Ishikawa (cell line): ENCODE measurements around the gene ISM2.

ENCODE experiments used
- CEBPB ChIP-seq: IDR thresholded peaks from 2 replicates; pipeline ENCODE4 v1.6.1; 2012
- CREB1 ChIP-seq: IDR thresholded peaks from 2 replicates; pipeline ENCODE4 v1.6.1; 2012; ENCODE audit warnings: low read depth
- EGR1 ChIP-seq: IDR thresholded peaks from 2 replicates; pipeline ENCODE4 v1.6.1; 2012
- EP300 ChIP-seq: IDR thresholded peaks from 2 replicates; pipeline ENCODE4 v1.6.1; 2012; ENCODE audit warnings: borderline replicate concordance
- FOXM1 ChIP-seq: IDR thresholded peaks from 2 replicates; pipeline ENCODE4 v1.6.1; 2012; ENCODE audit warnings: low read depth, borderline replicate concordance
- NFIC ChIP-seq: IDR thresholded peaks from 2 replicates; pipeline ENCODE4 v1.6.1; 2012
- RAD21 ChIP-seq: IDR thresholded peaks from 2 replicates; pipeline ENCODE4 v1.6.1; 2012; ENCODE audit warnings: low read depth
- TAF1 ChIP-seq: IDR thresholded peaks from 2 replicates; pipeline ENCODE4 v1.6.1; 2012; ENCODE audit warnings: low read depth, mild to moderate bottlenecking
- TCF12 ChIP-seq: IDR thresholded peaks from 2 replicates; pipeline ENCODE4 v1.6.1; 2012; ENCODE audit warnings: low read depth
- TEAD4 ChIP-seq: IDR thresholded peaks from 2 replicates; pipeline ENCODE4 v1.6.1; 2012
- YY1 ChIP-seq: IDR thresholded peaks from 2 replicates; pipeline ENCODE4 v1.6.1; 2012; ENCODE audit warnings: low read depth
- ZBTB7A ChIP-seq: IDR thresholded peaks from 2 replicates; pipeline ENCODE4 v1.6.1; 2012; ENCODE audit warnings: low read depth
- TF ChIP-seq, protein P1 (sequence below): IDR thresholded peaks from 2 replicates; pipeline ENCODE4 v1.6.1; 2012
- TF ChIP-seq, protein P2 (sequence below): IDR thresholded peaks from 2 replicates; pipeline ENCODE4 v1.6.1; 2012; ENCODE audit warnings: low read depth, mild to moderate bottlenecking
- TF ChIP-seq, protein P3 (sequence below): IDR thresholded peaks from 2 replicates; pipeline ENCODE4 v1.6.1; 2012

Gene ISM2

DNA sequence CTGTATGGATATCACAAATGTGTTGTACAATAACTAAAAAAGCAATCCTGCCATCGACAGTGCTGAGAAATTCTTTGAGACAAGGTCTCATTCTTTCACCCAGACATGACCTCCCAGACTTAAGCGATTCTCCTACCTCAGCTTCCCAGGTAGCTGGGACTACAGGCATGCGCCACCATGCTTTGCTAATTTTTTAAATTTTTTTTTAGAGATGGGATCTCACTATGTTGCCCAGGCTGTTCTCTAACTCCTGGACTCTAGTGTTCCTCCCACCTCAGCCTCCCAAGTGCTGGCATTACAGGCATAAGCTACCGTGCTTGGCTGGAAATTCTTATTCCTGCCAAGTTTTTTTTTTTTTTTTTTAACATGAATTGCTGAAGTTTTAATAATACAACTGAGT lies 58.8 kb downstream of the ISM2 start:
- TF ChIP-seq, protein P1, sequence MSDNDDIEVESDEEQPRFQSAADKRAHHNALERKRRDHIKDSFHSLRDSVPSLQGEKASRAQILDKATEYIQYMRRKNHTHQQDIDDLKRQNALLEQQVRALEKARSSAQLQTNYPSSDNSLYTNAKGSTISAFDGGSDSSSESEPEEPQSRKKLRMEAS: no peak
- TF ChIP-seq, protein P2, sequence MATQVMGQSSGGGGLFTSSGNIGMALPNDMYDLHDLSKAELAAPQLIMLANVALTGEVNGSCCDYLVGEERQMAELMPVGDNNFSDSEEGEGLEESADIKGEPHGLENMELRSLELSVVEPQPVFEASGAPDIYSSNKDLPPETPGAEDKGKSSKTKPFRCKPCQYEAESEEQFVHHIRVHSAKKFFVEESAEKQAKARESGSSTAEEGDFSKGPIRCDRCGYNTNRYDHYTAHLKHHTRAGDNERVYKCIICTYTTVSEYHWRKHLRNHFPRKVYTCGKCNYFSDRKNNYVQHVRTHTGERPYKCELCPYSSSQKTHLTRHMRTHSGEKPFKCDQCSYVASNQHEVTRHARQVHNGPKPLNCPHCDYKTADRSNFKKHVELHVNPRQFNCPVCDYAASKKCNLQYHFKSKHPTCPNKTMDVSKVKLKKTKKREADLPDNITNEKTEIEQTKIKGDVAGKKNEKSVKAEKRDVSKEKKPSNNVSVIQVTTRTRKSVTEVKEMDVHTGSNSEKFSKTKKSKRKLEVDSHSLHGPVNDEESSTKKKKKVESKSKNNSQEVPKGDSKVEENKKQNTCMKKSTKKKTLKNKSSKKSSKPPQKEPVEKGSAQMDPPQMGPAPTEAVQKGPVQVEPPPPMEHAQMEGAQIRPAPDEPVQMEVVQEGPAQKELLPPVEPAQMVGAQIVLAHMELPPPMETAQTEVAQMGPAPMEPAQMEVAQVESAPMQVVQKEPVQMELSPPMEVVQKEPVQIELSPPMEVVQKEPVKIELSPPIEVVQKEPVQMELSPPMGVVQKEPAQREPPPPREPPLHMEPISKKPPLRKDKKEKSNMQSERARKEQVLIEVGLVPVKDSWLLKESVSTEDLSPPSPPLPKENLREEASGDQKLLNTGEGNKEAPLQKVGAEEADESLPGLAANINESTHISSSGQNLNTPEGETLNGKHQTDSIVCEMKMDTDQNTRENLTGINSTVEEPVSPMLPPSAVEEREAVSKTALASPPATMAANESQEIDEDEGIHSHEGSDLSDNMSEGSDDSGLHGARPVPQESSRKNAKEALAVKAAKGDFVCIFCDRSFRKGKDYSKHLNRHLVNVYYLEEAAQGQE: no peak
- TF ChIP-seq FOXM1: no peak
- TF ChIP-seq TCF12: no peak
- TF ChIP-seq YY1: no peak
- TF ChIP-seq EP300: no peak
- TF ChIP-seq CEBPB: no peak
- TF ChIP-seq TEAD4: no peak

DNA sequence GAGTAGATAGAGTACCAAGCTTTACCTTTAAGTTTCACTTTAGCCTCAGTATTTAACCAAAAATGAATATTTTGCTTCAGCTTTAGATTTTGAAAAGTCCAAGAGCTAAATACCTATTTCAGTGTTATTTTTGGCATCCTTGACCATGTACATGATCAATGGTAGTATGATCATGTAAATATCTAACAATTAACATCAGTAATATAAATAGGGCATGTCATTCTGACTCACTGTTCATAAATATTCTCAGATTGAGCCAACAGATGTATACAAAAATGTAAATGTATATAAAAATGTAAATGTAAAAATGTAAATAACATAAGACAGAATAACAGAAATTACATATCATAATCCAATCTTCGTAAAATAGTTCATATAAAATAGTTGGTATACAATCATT lies 60.0 kb downstream of the ISM2 start:
- TF ChIP-seq TAF1: no peak
- TF ChIP-seq NFIC: no peak
- TF ChIP-seq ZBTB7A: no peak
- TF ChIP-seq, protein P2: no peak
- TF ChIP-seq CREB1: no peak
- TF ChIP-seq, protein P1: no peak
- TF ChIP-seq, protein P3, sequence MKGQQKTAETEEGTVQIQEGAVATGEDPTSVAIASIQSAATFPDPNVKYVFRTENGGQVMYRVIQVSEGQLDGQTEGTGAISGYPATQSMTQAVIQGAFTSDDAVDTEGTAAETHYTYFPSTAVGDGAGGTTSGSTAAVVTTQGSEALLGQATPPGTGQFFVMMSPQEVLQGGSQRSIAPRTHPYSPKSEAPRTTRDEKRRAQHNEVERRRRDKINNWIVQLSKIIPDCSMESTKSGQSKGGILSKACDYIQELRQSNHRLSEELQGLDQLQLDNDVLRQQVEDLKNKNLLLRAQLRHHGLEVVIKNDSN: no peak
- no peak for TF ChIP-seq EGR1
- TF ChIP-seq YY1: no peak

DNA sequence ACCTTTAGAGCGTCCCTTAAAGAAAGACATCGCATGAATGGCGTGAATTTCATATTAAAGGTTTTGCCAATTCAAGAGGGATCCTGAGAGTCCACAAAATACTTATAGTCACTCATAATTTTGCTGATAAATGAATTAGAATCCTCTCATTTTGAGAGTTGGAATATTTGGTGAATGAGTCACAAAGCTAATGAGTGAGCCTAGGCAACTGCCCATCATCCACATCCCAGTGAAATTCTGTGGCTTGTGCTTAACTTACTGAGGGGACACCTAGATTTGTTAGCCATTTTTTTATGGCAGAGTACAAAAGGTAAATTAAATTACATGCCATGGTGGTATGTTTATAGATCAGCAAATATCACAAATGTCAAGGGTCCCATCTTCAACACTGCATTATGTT lies 62.6 kb downstream of the ISM2 start:
- TF ChIP-seq TEAD4: no peak
- TF ChIP-seq TCF12: no peak
- TF ChIP-seq, protein P2: no peak
- no peak for TF ChIP-seq ZBTB7A
- no peak for TF ChIP-seq RAD21
- no peak for TF ChIP-seq FOXM1
- TF ChIP-seq EGR1: no peak
- no peak for TF ChIP-seq TAF1
- TF ChIP-seq CREB1: no peak
- TF ChIP-seq, protein P3: no peak
- TF ChIP-seq, protein P1: no peak
- no peak for TF ChIP-seq YY1
- no peak for TF ChIP-seq CEBPB
- TF ChIP-seq EP300: no peak
- TF ChIP-seq NFIC: no peak

DNA sequence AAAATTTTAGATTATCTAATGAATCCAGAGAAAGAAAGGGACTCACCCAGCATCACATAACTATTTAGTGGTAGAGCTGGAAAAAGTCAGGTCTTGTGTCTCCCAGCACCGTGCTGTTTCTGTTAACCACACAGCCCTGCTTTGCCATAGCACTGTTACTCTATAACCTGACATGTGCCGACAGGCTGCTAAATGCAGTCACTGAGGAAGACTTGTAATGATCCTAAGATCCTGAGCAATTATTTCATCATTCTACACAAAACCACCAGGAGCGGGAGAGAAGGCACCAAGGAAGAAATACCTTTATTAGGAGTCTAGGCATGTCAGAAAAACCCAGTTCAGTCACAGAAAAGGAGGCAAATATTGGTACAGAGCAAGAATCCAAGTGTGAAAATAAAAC lies 72.2 kb downstream of the ISM2 start:
- no peak for TF ChIP-seq FOXM1
- TF ChIP-seq, protein P1: no peak
- TF ChIP-seq ZBTB7A: no peak
- no peak for TF ChIP-seq EGR1
- TF ChIP-seq, protein P2: no peak
- no peak for TF ChIP-seq TEAD4
- no peak for TF ChIP-seq CEBPB
- no peak for TF ChIP-seq EP300
- TF ChIP-seq CREB1: no peak
- TF ChIP-seq, protein P3: no peak
- TF ChIP-seq NFIC: no peak
- TF ChIP-seq YY1: no peak
- no peak for TF ChIP-seq RAD21
- TF ChIP-seq TAF1: no peak
